BJ (cell line): ENCODE data around the gene ZNG1B. TPM values are rescaled to one million over a fixed set of nuclear protein-coding genes. Genes with fewer than 3 reads are reported as not detected.
"Not testable (repeated sequence)": the region's sequence is repeated elsewhere in the genome, so short reads cannot be mapped to it uniquely, and the experiment has no call there.

Experiments used
- CTCF ChIA-PET: fragments of 350-600 bp; formaldehyde crosslinking; extraction: SDS; loops from one replicate; lab custom pipeline; 2021; ENCODE audit warnings: antibody characterized with exemption, inconsistent platforms; lab: Yijun Ruan, JAX
- POLR2A ChIA-PET: fragments of 300-600 bp; sonication (Branson Sonifier 250); formaldehyde crosslinking; extraction: SDS; loops from one replicate; lab custom pipeline; 2021; ENCODE audit warnings: antibody characterized with exemption; lab: Charles Lee
- DNase-seq: peaks from one replicate; pipeline ENCODE4 v3.0.0-alpha.2; 2011; ENCODE audit warnings: low read depth
- H3K27me3 ChIP-seq: 2 replicates; pipeline ENCODE4 v1.6.0; 2011; ENCODE audit warnings: low read length; ENCODE audit not compliant: control insufficient read depth, insufficient read depth
- H3K36me3 ChIP-seq: 2 replicates; pipeline ENCODE4 v1.5.1; 2011; ENCODE audit warnings: low read length; ENCODE audit not compliant: control insufficient read depth, insufficient read depth
- H3K4me3 ChIP-seq: 2 replicates; pipeline ENCODE4 v1.5.1; 2011; ENCODE audit warnings: low read depth, mild to moderate bottlenecking, control low read depth, low read length
- polyA plus RNA-seq: library from polyadenylated mRNA; depleted of rRNA; stranded (reverse); fragments of >200 nt; gene quantifications from 2 replicates; pipeline ENCODE4 v1.2.3, GENCODE V29; 2011

The ZNG1B gene
- polyA plus RNA-seq, 1 experiment, result 7.0 TPM

- H3K36me3 ChIP-seq, POLR2A ChIA-PET, H3K4me3 ChIP-seq, CTCF ChIA-PET, DNase-seq, H3K27me3 ChIP-seq: not testable (repeated sequence)
Observed at GRCh38 chr2:113507394-113508140, 70.1 kb downstream of the ZNG1B start.

DNA sequence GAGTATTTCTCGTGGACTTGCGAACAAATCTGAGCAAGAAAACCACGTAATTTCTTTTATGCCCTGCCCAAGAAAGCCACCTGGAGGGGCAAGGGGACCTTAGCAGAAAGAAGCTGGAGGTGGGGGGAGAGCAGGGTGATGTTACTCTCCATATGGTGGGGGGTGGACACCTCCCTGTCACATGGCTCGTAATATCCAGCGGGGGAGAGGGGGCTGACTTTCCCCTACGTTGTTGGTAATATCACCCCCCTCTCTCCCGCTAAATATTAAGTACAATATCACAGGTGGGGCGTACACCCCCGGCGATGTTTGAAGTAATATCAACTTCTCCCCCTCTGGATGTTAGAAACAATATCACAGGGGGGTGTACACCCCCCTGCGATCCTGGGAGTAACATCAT is 70.7 kb downstream of the ZNG1B start:
- CTCF ChIA-PET, DNase-seq, POLR2A ChIA-PET, H3K36me3 ChIP-seq, H3K27me3 ChIP-seq, H3K4me3 ChIP-seq: not testable (repeated sequence)

- CTCF ChIA-PET, H3K27me3 ChIP-seq, POLR2A ChIA-PET, H3K36me3 ChIP-seq, H3K4me3 ChIP-seq, DNase-seq: not testable (repeated sequence)
Observed at GRCh38 chr2:113510913-113511312, 73.4 kb downstream of the ZNG1B start.

GRCh38 chr2:113511859-113512258 is 74.4 kb downstream of the ZNG1B start:
- DNase-seq, H3K27me3 ChIP-seq, POLR2A ChIA-PET, H3K4me3 ChIP-seq, H3K36me3 ChIP-seq, CTCF ChIA-PET: not testable (repeated sequence)

DNA sequence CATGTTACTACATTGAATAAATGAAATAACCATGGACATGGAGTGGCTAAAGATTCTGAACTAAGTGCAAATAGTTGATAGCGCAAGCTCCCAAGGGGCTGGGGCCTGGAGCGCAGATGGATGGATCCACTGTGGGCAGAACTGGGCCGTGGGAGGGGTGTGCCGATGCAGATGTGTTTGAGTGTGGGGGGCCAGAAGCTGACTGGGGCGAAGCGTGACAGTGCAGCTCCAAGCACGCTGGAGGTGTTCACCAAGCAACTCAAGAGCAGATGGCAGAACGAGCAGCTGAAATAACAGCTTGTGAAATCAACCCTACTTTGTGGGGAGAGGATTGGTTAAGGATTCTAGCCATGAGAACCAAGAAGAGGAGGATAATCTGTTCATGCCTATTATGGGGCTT is 78.0 kb downstream of the ZNG1B start:
- H3K27me3 ChIP-seq, POLR2A ChIA-PET, DNase-seq, H3K4me3 ChIP-seq, CTCF ChIA-PET, H3K36me3 ChIP-seq: not testable (repeated sequence)

DNA sequence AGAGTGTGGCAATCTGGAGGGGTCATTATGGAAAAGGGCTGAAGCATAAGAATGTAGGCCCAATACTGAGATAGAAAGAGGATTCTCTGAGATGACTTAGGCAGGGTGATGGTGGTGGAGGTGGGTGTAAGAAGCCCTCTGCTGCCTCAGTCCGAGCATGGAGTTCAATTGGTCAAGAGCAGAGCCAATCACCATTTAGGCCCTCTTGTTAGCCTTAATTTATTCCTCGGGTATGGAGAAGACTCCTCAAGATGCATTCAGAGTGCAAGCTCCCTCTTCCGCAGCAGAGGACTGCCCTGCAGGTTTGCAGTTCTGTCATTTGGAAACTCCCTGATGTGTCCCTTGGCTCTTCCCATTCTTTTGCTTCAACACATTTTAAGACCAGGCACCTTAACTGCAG is 78.5 kb downstream of the ZNG1B start:
- POLR2A ChIA-PET, DNase-seq, H3K4me3 ChIP-seq, H3K36me3 ChIP-seq, CTCF ChIA-PET, H3K27me3 ChIP-seq: not testable (repeated sequence)

DNA sequence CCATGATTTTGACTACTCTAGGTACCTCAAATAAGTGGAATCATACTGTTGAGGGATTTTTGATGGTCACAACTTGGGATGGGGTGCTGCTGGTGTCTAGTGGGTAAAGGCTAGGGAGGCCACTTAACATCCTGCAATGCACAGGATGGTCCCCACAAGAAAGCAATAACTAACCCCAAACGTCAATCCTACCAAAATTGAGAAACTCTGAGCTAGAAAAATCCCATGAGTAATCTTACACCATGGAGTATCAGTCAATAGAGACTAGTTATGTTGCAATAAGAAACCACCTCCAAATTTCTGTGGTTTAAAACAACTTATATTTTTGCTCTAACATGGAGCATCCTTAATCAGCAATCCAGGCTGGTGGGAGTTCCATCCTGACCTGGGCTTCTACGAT is 79.5 kb downstream of the ZNG1B start:
- H3K4me3 ChIP-seq, DNase-seq, H3K36me3 ChIP-seq, H3K27me3 ChIP-seq, CTCF ChIA-PET, POLR2A ChIA-PET: not testable (repeated sequence)

- H3K36me3 ChIP-seq, DNase-seq, H3K27me3 ChIP-seq, POLR2A ChIA-PET, CTCF ChIA-PET, H3K4me3 ChIP-seq: not testable (repeated sequence)
Observed at GRCh38 chr2:113520837-113521236, 83.3 kb downstream of the ZNG1B start.

DNA sequence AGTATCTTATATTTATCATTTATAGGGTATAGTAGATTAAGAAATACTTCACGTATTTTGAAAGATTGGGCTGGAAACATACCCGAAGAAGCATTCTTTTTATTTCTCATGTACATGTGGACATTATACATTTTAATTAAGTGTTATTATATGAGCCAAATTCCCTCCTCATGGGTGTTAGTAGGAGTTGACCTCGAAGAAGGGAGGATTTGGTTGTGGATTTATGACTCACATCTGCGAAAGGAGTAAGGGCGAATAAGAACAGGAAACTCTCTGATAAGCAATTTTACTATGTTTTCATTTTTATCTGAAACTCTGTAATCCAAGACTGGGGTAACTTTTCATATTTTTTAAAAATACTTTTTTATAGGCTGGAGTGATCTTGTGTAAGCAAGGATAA is 84.0 kb downstream of the ZNG1B start:
- H3K36me3 ChIP-seq, H3K4me3 ChIP-seq, DNase-seq, CTCF ChIA-PET, POLR2A ChIA-PET, H3K27me3 ChIP-seq: not testable (repeated sequence)

DNA sequence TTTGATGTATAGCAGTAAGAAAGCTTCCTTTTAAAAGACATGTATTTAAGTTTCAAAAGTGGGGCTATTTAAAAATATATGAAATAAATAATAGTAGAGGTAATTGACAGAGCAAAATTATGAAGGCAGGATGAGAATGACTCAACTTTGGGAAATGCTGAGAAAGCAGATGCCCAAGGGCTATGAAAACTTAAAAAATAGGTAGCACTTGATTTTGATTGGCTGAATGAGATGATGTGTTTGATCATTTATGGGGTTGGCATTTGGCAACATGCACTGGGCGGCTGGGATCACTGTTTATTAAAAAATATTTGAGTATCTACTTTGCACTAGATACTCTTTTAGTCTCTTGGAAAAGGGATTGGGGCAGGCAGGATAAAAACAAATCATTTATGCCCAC is 87.5 kb downstream of the ZNG1B start:
- POLR2A ChIA-PET, H3K27me3 ChIP-seq, H3K4me3 ChIP-seq, DNase-seq, H3K36me3 ChIP-seq, CTCF ChIA-PET: not testable (repeated sequence)

DNA sequence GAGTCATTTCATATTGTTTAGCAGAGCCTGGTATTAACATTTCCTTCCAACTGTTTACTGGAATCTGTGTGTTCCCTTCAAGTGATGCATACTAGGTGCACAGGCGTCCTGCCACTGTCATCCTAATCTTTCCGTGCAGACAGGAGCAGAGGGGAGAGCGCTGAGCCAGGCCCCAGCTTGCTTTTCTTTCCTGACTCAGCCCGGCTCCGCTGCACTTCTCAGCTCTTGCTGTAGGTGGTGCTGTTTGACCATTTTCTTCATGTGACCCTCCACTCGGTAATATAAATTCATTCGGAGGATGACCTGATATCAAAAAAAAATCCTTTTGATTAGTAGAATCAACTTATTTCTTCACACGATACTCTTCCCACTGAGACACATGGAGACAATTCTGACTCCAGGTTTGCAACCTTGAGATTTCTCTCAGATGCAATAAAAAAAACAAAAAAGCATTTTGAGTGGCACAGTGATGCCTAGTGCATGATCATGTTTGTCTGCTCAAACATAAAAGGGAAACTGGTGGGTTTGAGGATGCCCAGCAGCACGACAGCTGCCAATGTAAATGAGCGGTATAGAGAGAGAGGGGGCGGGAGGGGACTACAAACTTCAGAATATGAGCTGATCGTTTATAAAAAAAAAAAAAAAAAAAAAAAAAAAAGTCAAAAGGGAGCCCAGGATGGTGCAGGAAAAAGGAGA is 90.0 kb downstream of the ZNG1B start:
- H3K4me3 ChIP-seq, H3K27me3 ChIP-seq, CTCF ChIA-PET, H3K36me3 ChIP-seq, DNase-seq, POLR2A ChIA-PET: not testable (repeated sequence)

DNA sequence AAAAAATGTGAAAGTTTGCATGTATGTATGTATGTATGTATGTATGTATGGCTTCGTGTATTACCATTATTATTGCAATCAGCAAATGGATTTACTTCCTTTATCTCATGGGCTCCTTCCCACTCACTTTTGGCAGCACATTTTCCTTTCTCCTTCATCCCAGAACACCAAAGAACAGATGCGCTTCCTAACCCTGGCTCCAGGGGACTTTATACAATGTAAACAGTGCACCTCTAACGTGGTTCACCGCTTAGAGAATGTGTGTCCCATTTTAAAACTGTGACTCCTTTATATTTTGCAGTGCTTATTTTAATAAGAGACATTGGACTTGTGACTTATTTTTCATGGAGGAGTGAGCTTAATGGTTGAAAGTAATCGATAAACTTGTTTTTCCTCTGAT is 90.6 kb downstream of the ZNG1B start:
- CTCF ChIA-PET, H3K4me3 ChIP-seq, DNase-seq, POLR2A ChIA-PET, H3K27me3 ChIP-seq, H3K36me3 ChIP-seq: not testable (repeated sequence)

DNA sequence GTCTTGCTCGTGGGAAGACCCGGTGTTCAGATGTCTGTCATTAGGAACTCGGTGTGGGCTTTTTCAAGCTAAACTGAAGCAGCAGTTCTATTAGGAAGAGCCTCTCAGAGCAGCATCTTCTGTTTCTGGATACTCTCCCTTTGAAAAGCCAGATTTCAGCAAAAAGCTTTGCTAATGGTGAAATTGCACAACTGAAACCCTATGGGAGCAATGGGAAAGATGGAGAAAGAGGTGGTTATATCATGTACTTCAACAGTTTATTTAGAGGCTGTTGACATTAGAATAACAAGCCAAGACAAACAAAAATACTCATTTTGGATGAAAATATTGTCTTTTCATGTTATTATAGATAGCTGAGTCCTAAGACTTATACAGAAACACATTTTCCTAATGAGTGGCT is 91.4 kb downstream of the ZNG1B start:
- DNase-seq, H3K27me3 ChIP-seq, POLR2A ChIA-PET, CTCF ChIA-PET, H3K4me3 ChIP-seq, H3K36me3 ChIP-seq: not testable (repeated sequence)
